SK-N-SH (cell line): ENCODE measurements around the gene PHC2.

Experiments used
- ELF1 ChIP-seq: IDR thresholded peaks from 2 replicates; pipeline ENCODE4 v1.4.0; 2012
- FOXJ3 ChIP-seq: sonication (generic); formaldehyde crosslinking; IDR thresholded peaks from 2 replicates; pipeline ENCODE4 v1.5.1; 2020; ENCODE audit warnings: mild to moderate bottlenecking, missing genetic modification reagents
- FOXM1 ChIP-seq: IDR thresholded peaks from 2 replicates; pipeline ENCODE4 v1.4.0; 2012; ENCODE audit warnings: low read depth, mild to moderate bottlenecking
- POLR2AphosphoS5 ChIP-seq: IDR thresholded peaks from 2 replicates; pipeline ENCODE4 v1.6.1; 2012; ENCODE audit warnings: low read depth, low read length
- RAD21 ChIP-seq: IDR thresholded peaks from 2 replicates; pipeline ENCODE4 v1.6.1; 2012; ENCODE audit warnings: mild to moderate bottlenecking, low read length
- RFX5 ChIP-seq: IDR thresholded peaks from 2 replicates; pipeline ENCODE4 v1.6.1; 2012; ENCODE audit warnings: mild to moderate bottlenecking, improper control_type of control experiment, low read length
- SMC3 ChIP-seq: IDR thresholded peaks from 2 replicates; pipeline ENCODE4 v1.6.1; 2012; ENCODE audit warnings: low read depth, low read length, improper control_type of control experiment
- TEAD4 ChIP-seq: IDR thresholded peaks from 2 replicates; pipeline ENCODE4 v1.4.0; 2012; ENCODE audit warnings: mild to moderate bottlenecking, borderline replicate concordance; ENCODE audit not compliant: insufficient read depth
- YY1 ChIP-seq: IDR thresholded peaks from 2 replicates; pipeline ENCODE4 v1.4.0; 2012; ENCODE audit warnings: low read depth, mild to moderate bottlenecking
- ZBTB33 ChIP-seq: IDR thresholded peaks from 2 replicates; pipeline ENCODE4 v1.4.0; 2012; ENCODE audit warnings: low read depth, borderline replicate concordance
- TF ChIP-seq, protein P1 (sequence below): fragments of 200-600 bp; sonication (generic); IDR thresholded peaks from 2 replicates; pipeline ENCODE4 v1.6.1; 2017; ENCODE audit warnings: antibody characterized with exemption, mild to moderate bottlenecking, moderate library complexity
- TF ChIP-seq, protein P2 (sequence below): IDR thresholded peaks from 2 replicates; pipeline ENCODE4 v1.4.0; 2012; ENCODE audit warnings: low read depth, borderline replicate concordance

- TF ChIP-seq, protein P1, sequence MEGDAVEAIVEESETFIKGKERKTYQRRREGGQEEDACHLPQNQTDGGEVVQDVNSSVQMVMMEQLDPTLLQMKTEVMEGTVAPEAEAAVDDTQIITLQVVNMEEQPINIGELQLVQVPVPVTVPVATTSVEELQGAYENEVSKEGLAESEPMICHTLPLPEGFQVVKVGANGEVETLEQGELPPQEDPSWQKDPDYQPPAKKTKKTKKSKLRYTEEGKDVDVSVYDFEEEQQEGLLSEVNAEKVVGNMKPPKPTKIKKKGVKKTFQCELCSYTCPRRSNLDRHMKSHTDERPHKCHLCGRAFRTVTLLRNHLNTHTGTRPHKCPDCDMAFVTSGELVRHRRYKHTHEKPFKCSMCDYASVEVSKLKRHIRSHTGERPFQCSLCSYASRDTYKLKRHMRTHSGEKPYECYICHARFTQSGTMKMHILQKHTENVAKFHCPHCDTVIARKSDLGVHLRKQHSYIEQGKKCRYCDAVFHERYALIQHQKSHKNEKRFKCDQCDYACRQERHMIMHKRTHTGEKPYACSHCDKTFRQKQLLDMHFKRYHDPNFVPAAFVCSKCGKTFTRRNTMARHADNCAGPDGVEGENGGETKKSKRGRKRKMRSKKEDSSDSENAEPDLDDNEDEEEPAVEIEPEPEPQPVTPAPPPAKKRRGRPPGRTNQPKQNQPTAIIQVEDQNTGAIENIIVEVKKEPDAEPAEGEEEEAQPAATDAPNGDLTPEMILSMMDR, result no peak
- TF ChIP-seq POLR2AphosphoS5 (no peak), YY1 (no peak), FOXJ3 (CRISPR knock-in tag) (no peak), RFX5 (no peak), ELF1 (no peak), RAD21 (no peak), TEAD4 (no peak), FOXM1 (no peak), ZBTB33 (no peak), SMC3 (no peak)
- TF ChIP-seq, protein P2, sequence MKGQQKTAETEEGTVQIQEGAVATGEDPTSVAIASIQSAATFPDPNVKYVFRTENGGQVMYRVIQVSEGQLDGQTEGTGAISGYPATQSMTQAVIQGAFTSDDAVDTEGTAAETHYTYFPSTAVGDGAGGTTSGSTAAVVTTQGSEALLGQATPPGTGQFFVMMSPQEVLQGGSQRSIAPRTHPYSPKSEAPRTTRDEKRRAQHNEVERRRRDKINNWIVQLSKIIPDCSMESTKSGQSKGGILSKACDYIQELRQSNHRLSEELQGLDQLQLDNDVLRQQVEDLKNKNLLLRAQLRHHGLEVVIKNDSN, result no peak
Measured at GRCh38 chr1:33280091-33280661, 150.7 kb downstream of the PHC2 start.
